Measurements from ENCODE around the gene WNT6.

The WNT6 gene

GRCh38 chr2:218857371-218858137 is 2.1 kb upstream of the WNT6 start:
- H3K79me2 ChIP-seq (ENCODE audit: insufficient read depth, low read length) = no peaks in the 10 kb centered on the region
- no peaks in the 10 kb centered on the region for H3K9me2 ChIP-seq (replicated peaks; ENCODE audit: low read depth, low read length)
- H3K4me1 ChIP-seq (ENCODE audit: insufficient read depth, low read length, poor library complexity, severe bottlenecking) = peaks cover 11% of the 10 kb centered on the region
- no peak overlapping the region for H2AFZ ChIP-seq (ENCODE audit: low read length)
- H4K20me1 ChIP-seq (ENCODE audit: insufficient read depth, low read length, poor library complexity, severe bottlenecking) = no peaks in the 10 kb centered on the region
- H3K27me3 ChIP-seq (ENCODE audit: insufficient read depth, low read length, poor library complexity, severe bottlenecking) = peaks cover 6% of the 10 kb centered on the region
- no peaks in the 10 kb centered on the region for H3K9me3 ChIP-seq (ENCODE audit: insufficient read depth, low read depth, low read length)
- no peak overlapping the region for H3K9ac ChIP-seq (ENCODE audit: low read depth, low read length, poor library complexity, severe bottlenecking)
- no peaks in the 10 kb centered on the region for H3F3A ChIP-seq (ENCODE audit: low read depth)
- H3K4me3 ChIP-seq (ENCODE audit: low read length, poor library complexity, severe bottlenecking) = no peak overlapping the region
- no peak overlapping the region for H3K4me2 ChIP-seq (ENCODE audit: low read depth, low read length, poor library complexity, severe bottlenecking)
- TF ChIP-seq CTCF (conservative IDR thresholded peaks at IDR 0.05; ENCODE audit: low read length) (no peak), EZH2phosphoT487 (IDR thresholded peaks at IDR 0.05; ENCODE audit: borderline replicate concordance) (no peak)
- H3K36me3 ChIP-seq (ENCODE audit: insufficient read depth, low read length) = no peaks in the 10 kb centered on the region

- H2AFZ ChIP-seq (ENCODE audit: low read length) = no peak overlapping the region
- no peaks in the 10 kb centered on the region for H3K36me3 ChIP-seq (ENCODE audit: insufficient read depth, low read length)
- peaks cover 6% of the 10 kb centered on the region for H3K27me3 ChIP-seq (ENCODE audit: insufficient read depth, low read length, poor library complexity, severe bottlenecking)
- no peaks in the 10 kb centered on the region for H3K79me2 ChIP-seq (ENCODE audit: insufficient read depth, low read length)
- H3K9me2 ChIP-seq (replicated peaks; ENCODE audit: low read depth, low read length) = no peaks in the 10 kb centered on the region
- no peaks in the 10 kb centered on the region for H3K9me3 ChIP-seq (ENCODE audit: insufficient read depth, low read depth, low read length)
- H3K4me3 ChIP-seq (ENCODE audit: low read length, poor library complexity, severe bottlenecking) = no peak overlapping the region
- no peaks in the 10 kb centered on the region for H4K20me1 ChIP-seq (ENCODE audit: insufficient read depth, low read length, poor library complexity, severe bottlenecking)
- no peak overlapping the region for H3K4me2 ChIP-seq (ENCODE audit: low read depth, low read length, poor library complexity, severe bottlenecking)
- no peaks in the 10 kb centered on the region for H3F3A ChIP-seq (ENCODE audit: low read depth)
- no peak for TF ChIP-seq CTCF (conservative IDR thresholded peaks at IDR 0.05; ENCODE audit: low read length)
- no peak for TF ChIP-seq EZH2phosphoT487 (IDR thresholded peaks at IDR 0.05; ENCODE audit: borderline replicate concordance)
- H3K9ac ChIP-seq (ENCODE audit: low read depth, low read length, poor library complexity, severe bottlenecking) = no peak overlapping the region
- peaks cover 11% of the 10 kb centered on the region for H3K4me1 ChIP-seq (ENCODE audit: insufficient read depth, low read length, poor library complexity, severe bottlenecking)
Measured at GRCh38 chr2:218858138-218858445, 1.5 kb upstream of the WNT6 start.

- Histone ChIP-seq H3K9ac (ENCODE audit: low read depth, low read length, poor library complexity, severe bottlenecking) (no peak overlapping the region), H3K9me3 (ENCODE audit: insufficient read depth, low read depth, low read length) (no peaks in the 10 kb centered on the region), H3K4me1 (ENCODE audit: insufficient read depth, low read length, poor library complexity, severe bottlenecking) (peaks cover 11% of the 10 kb centered on the region), H3K9me2 (replicated peaks; ENCODE audit: low read depth, low read length) (no peaks in the 10 kb centered on the region), H3K36me3 (ENCODE audit: insufficient read depth, low read length) (no peaks in the 10 kb centered on the region), H3K4me3 (ENCODE audit: low read length, poor library complexity, severe bottlenecking) (no peak overlapping the region), H3K4me2 (ENCODE audit: low read depth, low read length, poor library complexity, severe bottlenecking) (no peak overlapping the region), H2AFZ (ENCODE audit: low read length) (no peak overlapping the region), H3F3A (ENCODE audit: low read depth) (no peaks in the 10 kb centered on the region), H3K27me3 (ENCODE audit: insufficient read depth, low read length, poor library complexity, severe bottlenecking) (peaks cover 6% of the 10 kb centered on the region), H3K79me2 (ENCODE audit: insufficient read depth, low read length) (no peaks in the 10 kb centered on the region), H4K20me1 (ENCODE audit: insufficient read depth, low read length, poor library complexity, severe bottlenecking) (no peaks in the 10 kb centered on the region)
- TF ChIP-seq CTCF (conservative IDR thresholded peaks at IDR 0.05; ENCODE audit: low read length) = no peak
- no peak for TF ChIP-seq EZH2phosphoT487 (IDR thresholded peaks at IDR 0.05; ENCODE audit: borderline replicate concordance)
Measured at GRCh38 chr2:218858671-218859555, 692 bp upstream of the WNT6 start.

Measured in Loucy (cell line).